ENCODE measurements around the gene AREG. TPM values are rescaled to one million over a fixed set of nuclear protein-coding genes. Genes with fewer than 3 reads are reported as not detected.
"Not testable (repeated sequence)": the region's sequence is repeated elsewhere in the genome, so short reads cannot be mapped to it uniquely, and the experiment has no call there.

AREG gene, protein sequence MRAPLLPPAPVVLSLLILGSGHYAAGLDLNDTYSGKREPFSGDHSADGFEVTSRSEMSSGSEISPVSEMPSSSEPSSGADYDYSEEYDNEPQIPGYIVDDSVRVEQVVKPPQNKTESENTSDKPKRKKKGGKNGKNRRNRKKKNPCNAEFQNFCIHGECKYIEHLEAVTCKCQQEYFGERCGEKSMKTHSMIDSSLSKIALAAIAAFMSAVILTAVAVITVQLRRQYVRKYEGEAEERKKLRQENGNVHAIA
- 10 to 100 TPM in 3 of 4 donors, 1 to 10 TPM in 1; 4.0 to 56.1 (median 22.5) TPM for total RNA-seq

- peak; percentile 88 to 90 for ATAC-seq
- Histone ChIP-seq H3K36me3 (no peaks in the 10 kb centered on the region), H3K4me3 (peak within 1 kb of the TSS; percentile 61 to 69 (median 64)), H3K27me3 (peaks cover 0 to 5% (median 0%) of the 10 kb centered on the region in 3 donors), H3K9me3 (no peaks in the 10 kb centered on the region), H3K4me1 (peaks cover 0 to 3% of the 10 kb centered on the region in 2 donors), H3K27ac (peak within 1 kb of the TSS; percentile 32 to 70 (median 56))
- intact Hi-C loops (cut with DNase I; ENCODE audit: low total_unique reads): loop anchor here (5.0 kb wide), 1 partner anchor 68 kb away; no protein-coding TSS in a partner anchor
- in situ Hi-C loops (cut with MboI; ENCODE audit: low sequenced_read_pairs in 4 of 4): no loop called here
- peak; percentile 41 to 52 for DNase-seq
- TF ChIP-seq, protein P1, sequence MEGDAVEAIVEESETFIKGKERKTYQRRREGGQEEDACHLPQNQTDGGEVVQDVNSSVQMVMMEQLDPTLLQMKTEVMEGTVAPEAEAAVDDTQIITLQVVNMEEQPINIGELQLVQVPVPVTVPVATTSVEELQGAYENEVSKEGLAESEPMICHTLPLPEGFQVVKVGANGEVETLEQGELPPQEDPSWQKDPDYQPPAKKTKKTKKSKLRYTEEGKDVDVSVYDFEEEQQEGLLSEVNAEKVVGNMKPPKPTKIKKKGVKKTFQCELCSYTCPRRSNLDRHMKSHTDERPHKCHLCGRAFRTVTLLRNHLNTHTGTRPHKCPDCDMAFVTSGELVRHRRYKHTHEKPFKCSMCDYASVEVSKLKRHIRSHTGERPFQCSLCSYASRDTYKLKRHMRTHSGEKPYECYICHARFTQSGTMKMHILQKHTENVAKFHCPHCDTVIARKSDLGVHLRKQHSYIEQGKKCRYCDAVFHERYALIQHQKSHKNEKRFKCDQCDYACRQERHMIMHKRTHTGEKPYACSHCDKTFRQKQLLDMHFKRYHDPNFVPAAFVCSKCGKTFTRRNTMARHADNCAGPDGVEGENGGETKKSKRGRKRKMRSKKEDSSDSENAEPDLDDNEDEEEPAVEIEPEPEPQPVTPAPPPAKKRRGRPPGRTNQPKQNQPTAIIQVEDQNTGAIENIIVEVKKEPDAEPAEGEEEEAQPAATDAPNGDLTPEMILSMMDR (IDR thresholded peaks at IDR 0.05 in 4 of 5, conservative IDR thresholded peaks at IDR 0.05 in 1 of 5): peak in 4 of 5 experiments; percentile 17 to 50 (median 35)
- peak; percentile 51 to 67 for TF ChIP-seq POLR2A (IDR thresholded peaks at IDR 0.05)
Measured at GRCh38 chr4:74444891-74445642, at the start of gene AREG. TSS of gene AREG (plus strand) at chr4:74445136. CDS start at chr4:74445346, 210 bp downstream.

DNA sequence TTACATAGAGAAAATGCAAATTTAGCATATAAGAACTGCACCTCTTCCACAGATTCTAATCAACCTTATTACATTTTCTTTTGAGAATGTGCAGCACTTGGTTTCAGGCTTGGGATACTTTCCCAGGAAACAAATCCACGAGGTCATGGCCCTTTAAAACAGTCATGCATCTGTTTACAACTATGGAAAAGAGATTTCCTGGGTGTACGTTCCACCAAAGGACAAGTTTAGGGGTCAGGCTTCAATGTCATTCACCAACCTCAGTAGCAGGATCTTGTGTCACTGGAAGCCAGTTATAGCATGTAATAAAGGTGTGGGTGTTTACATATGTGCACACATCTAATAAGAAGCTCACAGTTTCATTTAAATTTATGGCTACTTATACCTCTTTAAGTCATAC is 49.3 kb upstream of the AREG start:
- Histone ChIP-seq H3K27me3 (no peaks in the 10 kb centered on the region), H3K9me3 (no peaks in the 10 kb centered on the region), H3K4me1 (no peaks in the 10 kb centered on the region), H3K27ac (no peak overlapping the region), H3K4me3 (no peak overlapping the region), H3K36me3 (no peaks in the 10 kb centered on the region)
- ATAC-seq (no peak), DNase-seq (no peak)
- in situ Hi-C loops (cut with MboI; ENCODE audit: low sequenced_read_pairs in 4 of 4): no loop called here
- no peak for TF ChIP-seq POLR2A (IDR thresholded peaks at IDR 0.05)
- TF ChIP-seq, protein P1 (IDR thresholded peaks at IDR 0.05 in 4 of 5, conservative IDR thresholded peaks at IDR 0.05 in 1 of 5): no peak
- intact Hi-C loops (cut with DNase I; ENCODE audit: low total_unique reads): no loop called here

DNA sequence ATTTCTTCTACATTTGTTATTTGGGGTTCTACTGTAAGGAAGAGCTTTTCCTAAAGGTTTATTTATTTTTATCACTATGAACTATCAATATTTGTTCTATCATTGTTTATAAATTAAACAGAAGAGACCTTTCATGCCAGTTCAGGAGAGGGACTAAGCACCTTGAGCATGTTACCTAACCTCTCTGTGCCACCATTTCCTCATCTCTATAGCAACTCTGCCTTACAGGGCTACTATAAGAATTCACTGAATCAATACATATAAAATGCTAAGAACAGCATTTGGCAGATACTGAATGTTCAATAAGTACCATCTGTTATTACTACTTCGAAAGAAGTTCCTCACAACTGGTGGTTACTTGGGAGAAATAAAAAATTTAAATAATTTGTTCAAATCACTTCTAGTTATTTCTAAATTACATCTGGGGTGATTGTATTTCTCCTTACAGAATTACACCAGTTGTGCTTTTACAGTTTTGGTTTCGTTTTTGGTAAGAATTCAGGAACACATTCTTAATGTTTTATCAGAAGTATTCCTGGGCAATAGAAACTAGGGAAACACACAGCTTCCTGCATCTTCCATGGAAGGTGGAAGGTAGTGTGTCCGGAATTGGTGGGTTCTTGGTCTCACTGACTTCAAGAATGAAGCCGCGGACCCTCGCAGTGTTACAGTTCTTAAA is 47.0 kb upstream of the AREG start:
- in situ Hi-C loops (cut with MboI; ENCODE audit: low sequenced_read_pairs in 4 of 4): no loop called here
- H3K27me3 ChIP-seq: no peaks in the 10 kb centered on the region
- no peak for ATAC-seq

DNA sequence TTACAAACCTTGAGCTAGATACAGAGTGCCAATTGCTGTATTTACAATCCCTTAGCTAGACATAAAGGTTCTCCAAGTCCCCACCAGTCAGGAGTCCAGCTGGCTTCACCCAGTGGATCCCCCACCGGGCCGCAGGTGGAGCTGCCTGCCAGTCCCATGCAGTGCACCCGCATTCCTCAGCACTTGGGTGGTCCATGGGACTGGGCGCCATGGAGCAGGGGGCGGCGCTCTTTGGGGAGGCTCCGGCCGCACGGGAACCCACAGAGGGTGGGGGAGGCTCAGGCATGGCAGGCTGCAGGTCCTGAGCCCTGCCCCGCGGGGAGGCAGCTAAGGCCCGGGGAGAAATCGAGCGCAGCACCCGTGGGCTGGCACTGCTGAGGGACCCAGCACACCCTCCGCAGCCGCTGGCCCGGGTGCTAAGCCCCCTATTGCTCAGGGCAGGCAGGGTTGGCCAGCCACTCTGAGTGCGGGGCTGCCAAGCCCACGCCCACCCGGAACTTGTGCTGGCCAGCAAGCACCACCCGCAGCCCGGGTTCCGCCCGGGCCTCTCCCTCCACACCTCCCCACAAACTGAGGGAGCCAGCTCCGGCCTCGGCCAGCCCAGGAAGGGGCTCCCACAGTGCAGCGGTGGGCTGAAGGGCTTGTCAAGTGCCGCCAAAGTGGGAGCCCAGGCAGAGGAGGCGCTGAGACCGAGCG is 45.9 kb upstream of the AREG start:
- H3K36me3 ChIP-seq; intact Hi-C loops (cut with DNase I; ENCODE audit: low total_unique reads); H3K4me1 ChIP-seq; H3K27me3 ChIP-seq; DNase-seq; H3K27ac ChIP-seq; H3K4me3 ChIP-seq; ATAC-seq; in situ Hi-C loops (cut with MboI; ENCODE audit: low sequenced_read_pairs in 4 of 4); H3K9me3 ChIP-seq: not testable (repeated sequence)

More for the DNA sequence above, 47.0 kb upstream of the AREG start:
- peak overlapping the region in 1 of 4 donors; percentile 28 for H3K4me3 ChIP-seq
- TF ChIP-seq, protein P1 (IDR thresholded peaks at IDR 0.05 in 4 of 5, conservative IDR thresholded peaks at IDR 0.05 in 1 of 5): no peak
- no peak for TF ChIP-seq POLR2A (IDR thresholded peaks at IDR 0.05)
- intact Hi-C loops (cut with DNase I; ENCODE audit: low total_unique reads): no loop called here
- no peaks in the 10 kb centered on the region for H3K36me3 ChIP-seq
- H3K9me3 ChIP-seq: no peaks in the 10 kb centered on the region
- DNase-seq: no peak
- no peak overlapping the region for H3K27ac ChIP-seq
- H3K4me1 ChIP-seq: no peaks in the 10 kb centered on the region

Measured in gastrocnemius medialis (tissue), 4 donors.